GM12873 (cell line): Measurements from ENCODE around the gene NCAPD2.

ENCODE experiments used
- TF ChIP-seq, protein P1 (sequence below): IDR thresholded peaks from 2 replicates; pipeline ENCODE4 v1.5.1; 2012; ENCODE audit warnings: low read depth, mild to moderate bottlenecking, moderate library complexity, low read length, control low read depth; ENCODE audit not compliant: insufficient read depth; ENCODE audit errors: missing control alignments

The NCAPD2 gene

GRCh38 chr12:6508087-6508486 is 14.2 kb downstream of the NCAPD2 start:
- TF ChIP-seq, protein P1, sequence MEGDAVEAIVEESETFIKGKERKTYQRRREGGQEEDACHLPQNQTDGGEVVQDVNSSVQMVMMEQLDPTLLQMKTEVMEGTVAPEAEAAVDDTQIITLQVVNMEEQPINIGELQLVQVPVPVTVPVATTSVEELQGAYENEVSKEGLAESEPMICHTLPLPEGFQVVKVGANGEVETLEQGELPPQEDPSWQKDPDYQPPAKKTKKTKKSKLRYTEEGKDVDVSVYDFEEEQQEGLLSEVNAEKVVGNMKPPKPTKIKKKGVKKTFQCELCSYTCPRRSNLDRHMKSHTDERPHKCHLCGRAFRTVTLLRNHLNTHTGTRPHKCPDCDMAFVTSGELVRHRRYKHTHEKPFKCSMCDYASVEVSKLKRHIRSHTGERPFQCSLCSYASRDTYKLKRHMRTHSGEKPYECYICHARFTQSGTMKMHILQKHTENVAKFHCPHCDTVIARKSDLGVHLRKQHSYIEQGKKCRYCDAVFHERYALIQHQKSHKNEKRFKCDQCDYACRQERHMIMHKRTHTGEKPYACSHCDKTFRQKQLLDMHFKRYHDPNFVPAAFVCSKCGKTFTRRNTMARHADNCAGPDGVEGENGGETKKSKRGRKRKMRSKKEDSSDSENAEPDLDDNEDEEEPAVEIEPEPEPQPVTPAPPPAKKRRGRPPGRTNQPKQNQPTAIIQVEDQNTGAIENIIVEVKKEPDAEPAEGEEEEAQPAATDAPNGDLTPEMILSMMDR: no peak

DNA sequence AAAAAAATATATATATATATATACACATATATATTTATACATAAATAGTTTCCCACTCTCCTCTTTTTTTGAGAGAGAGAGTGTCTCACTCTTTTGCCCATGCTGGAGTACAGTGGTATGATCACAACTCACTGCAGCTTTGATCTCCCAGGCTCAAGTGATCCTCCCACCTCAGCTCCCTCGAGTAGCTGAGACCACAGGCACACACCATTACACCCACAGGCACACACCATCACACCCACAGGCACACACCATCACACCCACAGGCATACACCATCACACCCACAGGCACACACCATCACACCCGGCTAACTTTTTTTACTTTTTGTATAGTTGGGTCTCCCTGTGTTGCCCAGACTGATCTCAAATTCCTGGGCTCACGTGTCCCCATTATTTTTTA is 26.3 kb downstream of the NCAPD2 start:
- TF ChIP-seq, protein P1: no peak

- TF ChIP-seq, protein P1: no peak
Observed at GRCh38 chr12:6522193-6522592, 28.3 kb downstream of the NCAPD2 start.

DNA sequence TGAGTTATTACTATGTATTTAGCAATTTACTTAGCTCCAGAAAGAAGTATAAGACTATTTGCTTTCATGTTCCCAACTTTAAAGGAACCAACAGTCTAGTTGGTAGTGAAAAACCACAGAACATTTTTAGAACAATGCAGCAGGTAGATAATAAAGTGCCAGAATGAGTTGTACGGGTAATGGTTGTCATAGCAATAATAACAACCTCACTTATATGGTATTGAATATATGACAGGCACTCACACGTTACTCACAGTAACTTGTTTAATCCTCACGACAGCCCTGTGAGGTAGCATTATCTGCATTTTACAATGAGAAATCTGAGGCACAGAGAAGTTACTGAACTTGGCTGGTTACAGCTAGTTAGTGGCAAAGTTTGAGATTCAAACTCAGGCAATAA is 29.8 kb downstream of the NCAPD2 start:
- TF ChIP-seq, protein P1: no peak

- TF ChIP-seq, protein P1: no peak
Observed at GRCh38 chr12:6524648-6525047, 30.7 kb downstream of the NCAPD2 start.

DNA sequence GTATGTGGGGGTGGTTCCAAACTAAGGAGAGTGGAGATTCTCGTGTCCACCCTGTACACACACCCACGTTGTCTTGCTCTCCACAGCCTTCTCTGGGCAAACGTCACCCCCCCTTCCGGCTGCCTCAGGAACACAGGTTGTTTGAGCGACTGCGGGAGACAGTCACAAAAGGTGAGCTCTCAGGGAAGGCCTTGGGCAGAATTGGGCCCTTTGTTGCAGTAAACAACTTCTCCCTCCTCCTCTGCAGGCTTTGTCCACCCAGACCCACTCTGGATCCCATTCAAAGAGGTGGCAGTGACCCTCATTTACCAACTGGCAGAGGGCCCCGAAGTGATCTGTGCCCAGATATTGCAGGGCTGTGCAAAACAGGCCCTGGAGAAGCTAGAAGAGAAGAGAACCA is 32.3 kb downstream of the NCAPD2 start:
- TF ChIP-seq, protein P1: no peak

DNA sequence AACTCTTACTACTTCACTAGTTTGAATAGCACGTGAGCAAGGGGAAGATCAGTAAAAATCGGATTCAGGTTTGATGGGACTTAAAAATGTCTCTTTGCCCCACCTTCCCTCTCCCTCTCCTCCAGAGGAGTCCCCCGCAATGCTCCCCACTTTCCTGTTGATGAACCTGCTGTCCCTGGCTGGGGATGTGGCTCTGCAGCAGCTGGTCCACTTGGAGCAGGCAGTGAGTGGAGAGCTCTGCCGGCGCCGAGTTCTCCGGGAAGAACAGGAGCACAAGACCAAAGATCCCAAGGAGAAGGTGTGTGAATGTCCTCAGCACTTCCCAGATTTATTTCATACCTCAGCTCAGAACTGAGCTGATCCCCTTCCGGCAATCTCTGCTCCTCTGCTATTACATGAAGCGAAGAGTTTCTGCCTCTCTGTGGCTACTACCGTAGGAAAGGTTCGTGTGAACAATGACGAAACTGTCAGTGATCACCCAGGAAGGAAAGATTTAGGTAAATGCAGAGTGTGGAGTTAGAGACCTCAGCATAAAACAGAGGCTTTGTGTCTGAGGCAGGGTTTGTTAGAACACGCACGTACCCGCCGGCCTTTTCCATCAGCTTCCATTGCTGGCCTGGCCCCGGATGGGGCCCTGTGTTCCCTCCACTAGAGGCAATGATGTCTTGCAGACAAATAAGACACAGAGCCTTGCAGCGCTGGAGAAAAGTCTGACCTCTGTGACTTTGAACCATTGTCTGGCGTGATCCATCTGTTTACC is 33.0 kb downstream of the NCAPD2 start:
- TF ChIP-seq, protein P1: no peak

DNA sequence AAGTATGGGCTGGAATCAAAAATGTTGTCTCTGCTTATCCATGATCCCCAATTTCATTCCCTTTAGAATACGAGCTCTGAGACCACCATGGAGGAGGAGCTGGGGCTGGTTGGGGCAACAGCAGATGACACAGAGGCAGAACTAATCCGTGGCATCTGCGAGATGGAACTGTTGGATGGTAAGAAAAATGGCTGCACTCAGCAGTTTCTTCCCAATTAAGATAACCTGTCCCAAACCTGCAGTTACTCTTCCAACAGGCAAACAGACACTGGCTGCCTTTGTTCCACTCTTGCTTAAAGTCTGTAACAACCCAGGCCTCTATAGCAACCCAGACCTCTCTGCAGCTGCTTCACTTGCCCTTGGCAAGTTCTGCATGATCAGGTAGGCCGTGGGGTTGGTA is 33.8 kb downstream of the NCAPD2 start:
- TF ChIP-seq, protein P1: no peak
